Right hindlimb (tissue), 1 donor: Measurements from ENCODE around the gene YWHAH.
A peak's percentile ranks its signal among the peaks of the same experiment; 100 is the strongest.

Experiments used
- DNase-seq: peaks from one replicate; pipeline ENCODE4 v3.0.0-alpha.2; 2018

YWHAH gene

GRCh38 chr22:31923747-31924146 is 20.6 kb upstream of the YWHAH start:
- DNase-seq: no peak

GRCh38 chr22:31925056-31925455 is 19.3 kb upstream of the YWHAH start:
- no peak for DNase-seq

GRCh38 chr22:31926024-31926423 is 18.3 kb upstream of the YWHAH start:
- no peak for DNase-seq

GRCh38 chr22:31926969-31927368 is 17.4 kb upstream of the YWHAH start:
- DNase-seq: no peak

GRCh38 chr22:31927562-31927961 is 16.8 kb upstream of the YWHAH start:
- no peak for DNase-seq

- DNase-seq: peak; percentile 80
Measured at GRCh38 chr22:31929167-31929930, 15.0 kb upstream of the YWHAH start.

- DNase-seq: peak; percentile 44
Measured at GRCh38 chr22:31932863-31933262, 11.5 kb upstream of the YWHAH start.

GRCh38 chr22:31933406-31933805 is 10.9 kb upstream of the YWHAH start:
- no peak for DNase-seq

- DNase-seq: no peak
Measured at GRCh38 chr22:31933816-31934482, 10.4 kb upstream of the YWHAH start.

- no peak for DNase-seq
Measured at GRCh38 chr22:31935961-31936635, 8.2 kb upstream of the YWHAH start.

- no peak for DNase-seq
Measured at GRCh38 chr22:31937341-31937740, 7.0 kb upstream of the YWHAH start.

- no peak for DNase-seq
Measured at GRCh38 chr22:31938296-31938695, 6.0 kb upstream of the YWHAH start.

- no peak for DNase-seq
Measured at GRCh38 chr22:31940506-31940905, 3.8 kb upstream of the YWHAH start.

GRCh38 chr22:31942091-31942490 is 2.2 kb upstream of the YWHAH start:
- DNase-seq: no peak

- no peak for DNase-seq
Measured at GRCh38 chr22:31943206-31943977, 943 bp upstream of the YWHAH start.

GRCh38 chr22:31944700-31945442 is 536 bp downstream of the YWHAH start:
- DNase-seq: peak; percentile 79

- DNase-seq: no peak
Measured at GRCh38 chr22:31945443-31945855, 1.1 kb downstream of the YWHAH start.

- no peak for DNase-seq
Measured at GRCh38 chr22:31945971-31946680, 1.8 kb downstream of the YWHAH start.

GRCh38 chr22:31947296-31947695 is 3.0 kb downstream of the YWHAH start:
- DNase-seq: no peak

- no peak for DNase-seq
Measured at GRCh38 chr22:31948002-31948401, 3.7 kb downstream of the YWHAH start.

- no peak for DNase-seq
Measured at GRCh38 chr22:31950226-31950625, 5.9 kb downstream of the YWHAH start.
